ENCODE data around the gene SGMS1. TPM values are rescaled to one million over a fixed set of nuclear protein-coding genes. Genes with fewer than 3 reads are reported as not detected.

SGMS1 gene
- total RNA-seq, 2 experiments from 2014 or later, result 17.1 to 19.3 TPM

DNA sequence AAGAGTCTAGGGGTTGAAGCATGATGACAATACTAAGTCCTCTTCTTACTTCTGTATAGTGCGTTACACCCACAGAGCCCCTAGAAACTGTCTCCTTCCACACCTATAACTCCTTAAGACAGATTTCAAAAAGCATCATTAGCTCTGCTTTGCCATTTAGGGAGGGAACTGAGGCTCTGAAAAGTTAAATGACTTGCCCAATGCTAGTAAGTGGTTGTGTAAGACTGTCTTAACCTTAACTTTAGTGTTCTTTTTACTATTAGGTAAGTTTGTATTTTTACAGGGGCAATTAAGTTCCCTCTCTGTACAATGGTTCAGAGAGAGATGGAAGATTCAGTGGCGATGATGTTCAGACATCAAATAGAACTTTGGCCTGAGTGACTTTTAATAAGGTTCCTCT lies 299.7 kb downstream of the SGMS1 start:
- H3K27ac Mint-ChIP-seq, result no peak overlapping the region
- POLR2A ChIA-PET, result no interaction called here
- DNase-seq, result no peak
- peaks cover 35% of the 10 kb centered on the region for H3K4me1 Mint-ChIP-seq
- H3K36me3 Mint-ChIP-seq (ENCODE audit: low read depth), result peaks cover 32% of the 10 kb centered on the region
- no peaks in the 10 kb centered on the region for H3K27me3 Mint-ChIP-seq
- CTCF ChIA-PET, result interaction anchor here (1.5 to 4.0 kb wide), 2 partner anchors 9 to 15 kb away, joined by 3 to 20 read pairs; no protein-coding TSS in a partner anchor
- no peaks in the 10 kb centered on the region for H3K9me3 Mint-ChIP-seq
- no peak overlapping the region for H3K4me3 Mint-ChIP-seq

- ChIA-PET POLR2A (no interaction called here), CTCF (no interaction called here)
- Mint-ChIP-seq H3K4me1 (peaks cover 35% of the 10 kb centered on the region), H3K27ac (no peak overlapping the region), H3K27me3 (no peaks in the 10 kb centered on the region), H3K36me3 (ENCODE audit: low read depth) (peaks cover 30% of the 10 kb centered on the region), H3K4me3 (no peak overlapping the region), H3K9me3 (no peaks in the 10 kb centered on the region)
- DNase-seq, result no peak
Observed at GRCh38 chr10:50322077-50322476, 301.7 kb downstream of the SGMS1 start.

- H3K27ac Mint-ChIP-seq, result no peak overlapping the region
- no peaks in the 10 kb centered on the region for H3K9me3 Mint-ChIP-seq
- ChIA-PET POLR2A (no interaction called here), CTCF (no interaction called here)
- H3K27me3 Mint-ChIP-seq, result no peaks in the 10 kb centered on the region
- H3K36me3 Mint-ChIP-seq (ENCODE audit: low read depth), result peaks cover 10% of the 10 kb centered on the region
- DNase-seq, result no peak
- peaks cover 18% of the 10 kb centered on the region for H3K4me1 Mint-ChIP-seq
- H3K4me3 Mint-ChIP-seq, result no peak overlapping the region
Observed at GRCh38 chr10:50318129-50318528, 305.6 kb downstream of the SGMS1 start.

DNA sequence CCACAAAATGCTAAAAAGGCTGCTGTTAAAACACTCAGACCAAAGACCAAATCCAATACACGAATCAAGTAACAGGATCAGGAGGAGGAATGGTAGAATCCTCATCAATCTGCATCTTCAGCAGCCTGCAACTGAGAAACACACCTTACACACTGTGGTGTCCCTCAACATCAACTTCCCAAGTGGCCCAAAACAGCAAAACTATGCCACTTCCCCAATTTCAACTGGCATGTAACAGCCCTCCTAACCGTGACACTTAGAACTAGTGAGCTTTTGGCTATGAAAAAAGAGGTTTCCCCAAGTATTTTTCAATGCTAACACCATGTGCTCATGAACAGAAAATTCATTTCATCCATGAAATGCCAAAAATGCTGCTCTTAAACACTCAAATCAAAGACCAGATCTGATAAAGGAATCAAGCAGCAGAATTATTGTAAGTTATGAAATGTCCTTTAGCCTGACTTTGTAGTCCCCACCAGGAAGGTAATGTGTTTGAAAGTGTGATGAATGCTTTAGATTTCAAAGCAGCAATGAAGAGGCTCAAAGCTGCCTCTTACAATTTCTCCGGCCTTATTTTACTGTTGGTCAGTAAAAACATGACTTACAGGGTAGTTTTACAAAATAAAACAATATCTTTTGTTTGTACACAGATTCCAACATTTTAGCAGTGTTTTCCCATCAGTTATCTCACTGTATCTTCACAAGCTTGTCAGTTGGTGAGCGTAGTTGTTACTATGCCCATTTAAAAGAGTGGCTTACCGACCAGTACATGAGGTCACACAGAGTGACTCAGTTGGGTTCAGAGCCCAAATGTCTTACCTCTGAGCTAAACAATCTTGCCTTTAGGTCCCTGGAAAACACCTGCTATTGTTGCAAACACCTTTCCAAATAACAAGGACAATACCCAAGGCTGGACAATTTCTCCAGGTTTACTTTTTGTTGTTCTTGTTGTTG lies 306.8 kb downstream of the SGMS1 start:
- POLR2A ChIA-PET, result no interaction called here
- H3K4me1 Mint-ChIP-seq, result peaks cover 19% of the 10 kb centered on the region
- H3K4me3 Mint-ChIP-seq, result no peak overlapping the region
- CTCF ChIA-PET, result interaction anchor here (0.7 to 3.9 kb wide), 3 partner anchors 8 to 18 kb away, joined by 3 to 20 read pairs (median 3); no protein-coding TSS in a partner anchor
- H3K9me3 Mint-ChIP-seq, result no peaks in the 10 kb centered on the region
- no peaks in the 10 kb centered on the region for H3K27me3 Mint-ChIP-seq
- H3K27ac Mint-ChIP-seq, result no peak overlapping the region
- H3K36me3 Mint-ChIP-seq (ENCODE audit: low read depth), result peaks cover 12% of the 10 kb centered on the region
- DNase-seq, result no peak

DNA sequence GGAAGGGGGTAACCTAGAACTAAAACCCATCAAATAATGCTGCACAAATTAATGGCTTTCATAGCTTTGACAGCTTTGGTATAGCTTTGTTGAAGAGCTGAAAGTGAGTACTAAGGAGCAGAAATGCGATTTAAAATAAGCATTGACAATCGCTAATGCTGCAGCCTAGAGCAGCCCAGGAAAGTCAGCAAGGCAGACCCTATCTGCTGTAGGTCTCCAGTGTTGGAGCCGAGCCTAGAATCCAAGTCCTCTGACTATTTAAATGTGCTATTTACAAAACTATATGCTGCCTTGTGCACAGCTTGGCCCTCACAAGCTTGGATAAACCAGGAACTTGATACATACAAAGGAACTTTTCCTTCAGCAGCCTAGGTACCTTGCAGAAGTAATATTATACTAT lies 307.6 kb downstream of the SGMS1 start:
- POLR2A ChIA-PET, result no interaction called here
- Mint-ChIP-seq H3K4me1 (peaks cover 14% of the 10 kb centered on the region), H3K4me3 (no peak overlapping the region), H3K9me3 (no peaks in the 10 kb centered on the region), H3K27ac (no peak overlapping the region), H3K27me3 (no peaks in the 10 kb centered on the region), H3K36me3 (ENCODE audit: low read depth) (peaks cover 14% of the 10 kb centered on the region)
- CTCF ChIA-PET, result interaction anchor here (3.9 kb wide), 1 partner anchor 9 kb away, joined by 20 read pairs; no protein-coding TSS in a partner anchor
- DNase-seq, result no peak

DNA sequence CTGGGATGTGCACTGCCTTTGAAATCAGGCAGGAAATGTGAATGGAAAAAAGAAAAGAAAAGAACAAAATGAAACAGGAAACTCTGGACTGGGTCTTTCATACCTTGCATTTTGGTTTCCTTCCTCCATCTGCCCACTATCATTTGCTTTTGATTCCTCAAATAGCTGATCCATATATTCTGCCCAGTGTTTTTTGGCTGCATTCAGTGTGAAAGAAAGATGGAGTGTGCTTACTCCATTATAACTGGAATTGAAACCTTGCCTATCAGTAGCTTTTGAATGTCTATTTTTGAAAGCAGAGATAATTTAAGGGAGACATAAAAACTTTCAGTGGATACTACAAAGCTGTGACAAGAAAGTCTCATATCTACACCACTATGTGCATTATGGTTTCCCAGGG lies 308.3 kb downstream of the SGMS1 start:
- H3K9me3 Mint-ChIP-seq, result no peaks in the 10 kb centered on the region
- DNase-seq, result no peak
- CTCF ChIA-PET, result interaction anchor here (3.9 kb wide), 1 partner anchor 10 kb away, joined by 20 read pairs; no protein-coding TSS in a partner anchor
- H3K4me1 Mint-ChIP-seq, result peaks cover 12% of the 10 kb centered on the region
- H3K27ac Mint-ChIP-seq, result no peak overlapping the region
- POLR2A ChIA-PET, result no interaction called here
- H3K27me3 Mint-ChIP-seq, result no peaks in the 10 kb centered on the region
- H3K36me3 Mint-ChIP-seq (ENCODE audit: low read depth), result peaks cover 18% of the 10 kb centered on the region
- H3K4me3 Mint-ChIP-seq, result no peak overlapping the region

- H3K9me3 Mint-ChIP-seq, result no peaks in the 10 kb centered on the region
- H3K36me3 Mint-ChIP-seq (ENCODE audit: low read depth), result peaks cover 18% of the 10 kb centered on the region
- no peaks in the 10 kb centered on the region for H3K27me3 Mint-ChIP-seq
- ChIA-PET POLR2A (no interaction called here), CTCF (interaction anchor here (3.9 kb wide), 1 partner anchor 11 kb away, joined by 20 read pairs; no protein-coding TSS in a partner anchor)
- no peak for DNase-seq
- H3K27ac Mint-ChIP-seq, result no peak overlapping the region
- peaks cover 12% of the 10 kb centered on the region for H3K4me1 Mint-ChIP-seq
- no peak overlapping the region for H3K4me3 Mint-ChIP-seq
Observed at GRCh38 chr10:50314169-50315071, 309.3 kb downstream of the SGMS1 start.

GRCh38 chr10:50312464-50313437 lies 311.0 kb downstream of the SGMS1 start:
- ChIA-PET POLR2A (no interaction called here), CTCF (interaction anchor here (3.9 kb wide), 1 partner anchor 12 kb away, joined by 20 read pairs; no protein-coding TSS in a partner anchor)
- Mint-ChIP-seq H3K4me3 (no peak overlapping the region), H3K36me3 (ENCODE audit: low read depth) (peaks cover 18% of the 10 kb centered on the region), H3K9me3 (no peaks in the 10 kb centered on the region), H3K4me1 (peaks cover 12% of the 10 kb centered on the region), H3K27me3 (no peaks in the 10 kb centered on the region), H3K27ac (no peak overlapping the region)
- no peak for DNase-seq

DNA sequence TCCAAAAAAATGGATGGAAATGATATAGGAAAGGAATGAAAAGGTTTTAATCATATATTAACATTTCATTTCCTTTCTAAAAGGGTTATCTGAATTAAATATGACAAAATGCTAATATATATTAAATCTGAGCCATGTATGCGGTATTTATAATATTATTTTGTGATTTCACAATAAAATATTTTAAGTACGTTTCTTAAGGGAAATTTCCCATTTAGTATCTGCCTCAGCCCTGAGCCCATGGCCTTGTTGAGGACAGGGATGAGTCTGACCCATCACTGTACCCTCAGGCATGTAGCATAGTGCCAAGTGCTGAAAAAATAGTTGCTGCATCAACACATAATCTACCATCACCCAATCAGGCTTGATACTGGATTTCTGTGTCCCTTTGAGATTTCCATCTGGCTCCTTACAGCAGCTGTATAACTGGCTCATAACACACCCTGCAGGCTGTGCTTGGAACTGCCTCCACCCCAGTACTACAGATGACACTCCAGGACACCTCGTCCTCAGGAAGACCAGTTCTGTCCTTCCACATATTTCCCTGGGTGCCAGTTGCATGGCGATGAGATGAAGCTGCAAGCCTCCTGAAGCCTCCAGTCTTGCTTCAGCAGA lies 313.1 kb downstream of the SGMS1 start:
- Mint-ChIP-seq H3K27ac (no peak overlapping the region), H3K9me3 (no peaks in the 10 kb centered on the region), H3K36me3 (ENCODE audit: low read depth) (peaks cover 24% of the 10 kb centered on the region), H3K27me3 (no peaks in the 10 kb centered on the region), H3K4me1 (peaks cover 10% of the 10 kb centered on the region), H3K4me3 (no peak overlapping the region)
- ChIA-PET POLR2A (no interaction called here), CTCF (interaction anchor here (0.8 to 1.1 kb wide), 2 partner anchors 13 to 32 kb away, joined by 4 read pairs; no protein-coding TSS in a partner anchor)
- peak; percentile 24 for DNase-seq

GRCh38 chr10:50309342-50309741 lies 314.4 kb downstream of the SGMS1 start:
- ChIA-PET CTCF (interaction anchor here (1.2 to 1.4 kb wide), 2 partner anchors 15 to 659 kb away, joined by 3 read pairs; no protein-coding TSS in a partner anchor), POLR2A (no interaction called here)
- H3K36me3 Mint-ChIP-seq (ENCODE audit: low read depth), result peaks cover 22% of the 10 kb centered on the region
- H3K4me3 Mint-ChIP-seq, result no peak overlapping the region
- DNase-seq, result no peak
- H3K27me3 Mint-ChIP-seq, result no peaks in the 10 kb centered on the region
- H3K4me1 Mint-ChIP-seq, result peaks cover 5% of the 10 kb centered on the region
- H3K9me3 Mint-ChIP-seq, result no peaks in the 10 kb centered on the region
- H3K27ac Mint-ChIP-seq, result no peak overlapping the region

DNA sequence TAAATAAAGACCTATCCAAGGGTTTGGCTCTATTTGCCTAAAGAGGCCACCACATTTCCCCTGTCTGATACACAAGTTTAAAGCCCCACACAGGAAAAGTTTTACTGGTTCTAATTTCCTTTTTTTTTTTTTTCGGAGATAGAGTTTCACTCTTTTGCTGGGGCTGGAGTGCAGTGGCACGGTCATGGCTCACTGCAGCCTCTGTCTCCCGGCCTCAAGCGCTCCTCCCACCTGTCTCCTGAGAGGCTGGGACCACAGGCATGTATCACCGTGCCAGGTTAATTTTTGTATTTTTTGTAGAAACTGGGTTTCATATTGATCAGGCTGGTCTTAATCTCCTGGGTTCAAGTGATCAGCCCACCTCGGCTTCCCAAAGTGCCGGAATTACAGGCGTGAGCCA lies 319.1 kb downstream of the SGMS1 start:
- CTCF ChIA-PET, result interaction anchor here (0.9 kb wide), 1 partner anchor 15 kb away, joined by 3 read pairs; no protein-coding TSS in a partner anchor
- DNase-seq, result no peak
- POLR2A ChIA-PET, result no interaction called here
- Mint-ChIP-seq H3K4me1 (no peaks in the 10 kb centered on the region), H3K27me3 (no peaks in the 10 kb centered on the region), H3K27ac (no peak overlapping the region), H3K36me3 (ENCODE audit: low read depth) (peaks cover 10% of the 10 kb centered on the region), H3K4me3 (no peak overlapping the region), H3K9me3 (no peaks in the 10 kb centered on the region)
